CD4-positive, alpha-beta T cell treated with Interleukin-10 for 1 hour (primary cell): ENCODE data around the gene GABBR2.
"Not testable (repeated sequence)": the region's sequence is repeated elsewhere in the genome, so short reads cannot be mapped to it uniquely, and the experiment has no call there.

Experiments
- DNase-seq: peaks from one replicate; pipeline ENCODE4 v3.0.0-alpha.2; 2020

Gene GABBR2

DNA sequence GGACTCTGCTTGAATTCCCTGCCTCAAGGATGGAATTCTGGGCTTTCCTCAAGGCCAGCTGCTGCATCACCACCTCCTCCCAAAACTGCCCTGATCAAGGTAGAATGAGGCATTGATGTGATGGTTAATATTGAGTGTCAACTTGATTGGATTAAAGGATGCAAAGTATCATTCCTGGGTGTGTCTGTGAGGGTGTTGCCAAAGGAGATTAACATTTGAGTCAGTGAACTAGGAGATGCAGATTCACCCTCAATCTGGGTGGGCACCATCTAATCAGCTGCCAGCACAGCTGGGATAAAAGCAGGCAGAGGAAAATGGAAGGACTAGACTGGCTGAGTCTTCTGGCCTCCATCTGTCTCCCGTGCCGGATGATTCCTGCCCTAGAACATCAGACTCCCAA is 23.9 kb downstream of the GABBR2 start:
- DNase-seq, result not testable (repeated sequence)

DNA sequence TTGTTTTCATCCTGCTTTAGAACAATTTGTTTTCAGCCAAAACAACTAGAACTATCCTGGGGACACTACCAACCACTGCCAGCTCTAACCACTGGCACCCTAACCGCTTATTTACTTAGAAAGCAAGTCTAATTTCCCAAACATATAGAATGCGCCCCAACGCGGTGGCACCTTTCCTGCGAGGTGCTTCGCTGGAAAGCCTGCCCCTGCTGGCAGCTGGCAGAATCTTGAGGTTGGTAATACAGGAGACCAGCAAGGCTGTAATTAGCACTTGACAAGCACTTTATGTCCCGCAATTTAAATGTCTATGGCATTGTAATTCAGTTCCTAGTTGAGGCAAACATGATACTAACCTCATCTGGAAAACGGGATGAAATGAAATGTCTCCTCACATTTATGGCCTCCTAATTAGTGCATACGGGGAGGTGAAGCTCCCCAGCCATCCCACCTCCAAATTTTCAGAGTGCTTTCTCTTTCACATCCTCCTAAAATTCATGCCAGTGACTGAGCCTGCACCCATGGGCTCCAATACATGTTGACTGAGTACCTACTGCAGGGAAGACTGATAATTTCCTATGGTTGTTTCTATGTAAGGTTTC is 30.4 kb downstream of the GABBR2 start:
- no peak for DNase-seq

DNA sequence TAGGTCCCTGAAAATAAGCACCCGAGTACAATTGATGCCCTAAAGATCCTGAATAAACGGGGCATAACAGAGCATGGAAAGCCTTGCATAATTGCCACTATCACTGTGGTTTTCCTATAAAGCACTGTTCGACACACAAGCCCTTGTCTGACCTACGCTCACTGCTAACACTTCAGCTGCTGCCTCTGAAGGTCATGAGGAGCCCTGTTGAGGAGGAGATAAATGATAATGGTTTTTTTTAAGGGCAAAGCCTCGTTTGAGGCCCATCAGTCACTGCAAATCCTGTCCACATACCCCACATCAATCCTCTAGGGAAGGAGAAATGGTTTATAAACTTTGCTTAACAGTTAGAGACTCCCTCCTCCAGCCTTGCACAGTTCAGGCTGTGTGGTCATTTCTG is 35.1 kb downstream of the GABBR2 start:
- no peak for DNase-seq

DNA sequence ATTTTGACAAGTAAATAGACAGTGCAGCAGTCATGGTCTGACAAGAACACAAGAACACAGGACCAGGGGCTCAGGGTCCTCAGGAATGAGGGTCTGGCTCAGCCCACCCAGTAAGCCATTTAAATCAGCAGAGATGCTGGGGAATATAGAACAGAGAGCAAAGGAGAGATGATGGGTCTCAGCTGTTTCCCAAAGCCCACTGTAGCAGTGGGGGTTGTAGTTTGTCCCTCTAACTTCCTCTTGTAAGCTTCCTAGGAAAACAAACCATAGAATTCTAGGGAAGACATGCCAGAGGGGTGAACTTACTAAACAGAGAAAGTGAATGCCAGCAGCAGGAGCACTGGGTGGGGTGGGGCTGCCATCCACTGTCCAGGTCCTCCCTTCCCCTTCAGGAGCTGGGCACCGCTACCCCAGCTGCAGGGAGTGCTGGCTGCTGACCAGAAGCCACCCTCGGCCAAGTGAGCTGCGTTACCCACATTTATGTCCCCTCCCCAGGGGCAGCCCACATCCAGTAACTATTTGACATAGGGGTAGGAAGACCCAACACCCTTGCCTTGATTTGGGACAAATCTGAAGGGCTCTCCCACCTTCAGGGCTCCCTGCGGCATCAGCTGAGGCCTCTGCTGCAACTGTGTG is 41.6 kb downstream of the GABBR2 start:
- DNase-seq, result no peak

DNA sequence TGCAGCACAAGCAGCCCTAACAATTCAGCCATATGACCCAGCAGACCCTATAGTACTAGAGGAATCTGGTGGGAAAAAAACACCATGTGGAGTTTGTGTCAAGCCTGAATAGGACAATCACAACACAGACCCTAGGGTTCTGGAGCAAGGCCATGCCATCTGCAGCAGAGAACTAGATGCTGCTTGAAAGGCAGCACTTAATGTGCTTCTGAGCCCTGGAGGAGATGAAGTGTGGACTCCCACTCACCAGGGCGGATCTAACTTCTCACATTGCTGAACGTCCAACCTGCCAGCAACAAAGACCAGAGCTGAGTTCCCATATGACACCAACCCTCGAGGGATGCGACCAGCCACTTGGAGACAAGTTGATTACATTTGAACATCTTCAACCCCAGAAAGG is 43.2 kb downstream of the GABBR2 start:
- no peak for DNase-seq

DNA sequence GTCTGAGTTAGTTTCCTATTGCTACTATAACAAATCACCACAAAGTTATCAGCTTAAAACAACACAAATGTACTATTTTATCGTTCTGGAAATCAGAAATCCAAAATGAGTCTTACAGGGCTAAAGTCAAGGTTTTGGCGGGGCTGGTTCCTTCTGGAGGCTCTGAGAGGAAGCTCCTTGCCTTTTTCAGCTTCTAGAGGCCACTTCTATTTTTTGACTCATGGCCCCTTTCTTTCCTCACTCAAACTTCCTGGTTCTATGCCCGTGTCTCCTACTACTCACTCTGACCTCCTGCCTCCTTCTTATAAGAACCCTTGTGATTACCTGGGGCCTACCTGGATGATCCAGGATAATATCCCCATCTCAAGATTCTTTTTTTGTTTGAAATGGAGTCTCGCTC is 48.2 kb downstream of the GABBR2 start:
- no peak for DNase-seq

DNA sequence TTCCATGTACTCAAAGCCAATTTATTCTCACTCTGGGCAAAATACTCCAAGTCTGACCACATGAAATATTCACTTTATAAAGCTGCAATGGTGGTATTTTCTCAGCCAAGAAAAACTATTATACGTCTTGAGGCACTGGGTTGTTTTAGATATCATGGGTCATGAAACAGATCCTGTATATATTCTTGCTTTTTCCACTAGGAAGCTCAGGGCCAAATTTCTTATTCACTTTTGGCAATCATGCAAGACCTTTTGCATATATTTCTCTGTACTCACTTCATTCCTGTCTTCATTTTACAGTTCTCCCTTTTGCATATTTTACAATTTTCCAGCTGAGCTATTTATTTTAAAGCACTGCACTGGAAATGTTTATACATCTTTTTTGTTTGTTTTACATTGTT is 49.8 kb downstream of the GABBR2 start:
- no peak for DNase-seq

DNA sequence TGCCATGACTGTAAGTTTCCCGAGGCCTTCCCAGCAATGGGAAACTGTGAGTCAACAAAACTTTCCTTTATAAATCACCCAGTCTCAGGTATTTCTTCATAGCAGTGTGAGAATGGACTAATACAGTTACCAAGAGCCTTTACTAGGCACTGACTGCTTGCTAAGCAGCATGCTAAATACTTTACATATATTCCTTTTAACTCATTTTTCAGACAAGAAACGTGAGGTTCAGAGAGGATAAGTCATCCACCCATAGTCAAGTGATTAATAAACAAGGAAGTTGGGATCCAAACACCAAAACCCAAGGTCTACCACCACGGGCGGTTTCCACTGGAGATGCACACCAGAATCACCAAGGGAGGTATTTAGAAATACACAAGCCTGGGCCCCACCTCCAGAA is 50.8 kb downstream of the GABBR2 start:
- DNase-seq, result no peak

DNA sequence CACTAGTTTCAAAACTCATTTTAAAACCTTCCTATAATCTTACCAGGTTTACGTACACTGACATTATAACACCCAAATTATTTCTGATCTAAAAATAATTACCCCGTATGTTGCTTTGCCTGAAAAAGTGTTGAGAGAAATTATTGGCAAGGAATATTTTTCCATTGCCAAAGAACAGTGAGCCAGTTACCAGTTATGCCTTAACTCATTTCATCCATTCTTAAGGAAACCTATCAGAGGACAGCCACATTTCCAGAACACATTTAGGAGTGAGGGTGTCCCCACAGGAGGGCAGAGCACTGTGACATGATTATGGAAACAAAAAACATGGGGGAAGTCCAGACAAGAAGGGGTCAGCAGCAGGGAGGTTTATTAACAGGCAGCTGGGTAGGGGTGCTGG is 52.2 kb downstream of the GABBR2 start:
- no peak for DNase-seq

DNA sequence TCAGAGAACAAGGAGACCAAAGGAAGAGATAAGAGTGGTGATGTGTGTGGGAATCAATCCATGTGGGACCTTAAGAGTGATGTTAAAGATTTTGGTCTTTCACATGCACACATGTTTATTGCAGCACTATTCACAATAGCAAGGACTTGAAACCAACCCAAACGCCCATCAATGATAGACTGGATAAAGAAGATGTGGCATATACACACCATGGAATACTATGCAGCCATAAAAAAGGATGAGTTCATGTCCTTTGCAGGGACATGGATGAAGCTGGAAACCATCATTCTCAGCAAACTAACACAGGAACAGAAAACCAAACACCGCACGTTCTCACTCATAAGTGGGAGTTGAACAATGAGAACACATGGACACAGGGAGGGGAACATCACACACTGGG is 53.3 kb downstream of the GABBR2 start:
- DNase-seq, result not testable (repeated sequence)

DNA sequence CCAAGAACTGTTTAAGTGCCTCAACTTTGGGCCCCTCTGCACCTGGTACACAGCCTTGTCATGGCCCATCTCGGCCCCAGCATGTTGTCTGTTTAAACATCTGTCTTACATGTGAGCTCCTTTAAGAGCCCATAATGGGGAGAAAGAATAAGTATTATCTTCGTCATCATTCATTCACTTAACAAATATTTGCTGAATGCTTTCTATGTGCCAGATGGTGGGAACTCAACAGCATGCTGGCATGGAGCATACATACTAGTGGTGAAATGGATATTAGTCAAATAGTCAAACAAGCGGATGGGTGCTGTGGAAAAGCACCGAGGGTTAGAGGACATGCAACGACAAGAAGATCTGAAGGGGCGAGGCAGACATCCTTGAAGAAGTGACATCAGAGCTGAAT is 54.5 kb downstream of the GABBR2 start:
- no peak for DNase-seq

DNA sequence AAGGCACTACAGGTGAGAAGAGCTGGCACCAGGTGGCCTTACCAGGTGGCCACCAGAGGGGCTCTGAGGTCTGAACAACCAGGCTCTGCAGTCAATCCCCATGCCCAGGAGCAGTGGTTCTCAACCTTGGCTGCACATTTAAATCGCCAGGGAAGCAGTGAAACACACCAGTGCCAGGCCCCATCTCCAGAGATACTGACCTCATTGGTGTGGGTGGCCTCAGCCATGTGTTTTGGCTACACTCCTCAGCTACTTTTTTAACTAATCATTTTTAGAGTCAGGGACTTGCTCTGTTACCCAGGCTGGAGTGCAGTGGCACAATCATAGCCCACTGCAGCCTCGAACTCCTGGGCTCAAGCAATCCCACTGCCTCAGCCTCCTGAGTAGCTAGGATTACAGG is 56.0 kb downstream of the GABBR2 start:
- DNase-seq, result no peak

DNA sequence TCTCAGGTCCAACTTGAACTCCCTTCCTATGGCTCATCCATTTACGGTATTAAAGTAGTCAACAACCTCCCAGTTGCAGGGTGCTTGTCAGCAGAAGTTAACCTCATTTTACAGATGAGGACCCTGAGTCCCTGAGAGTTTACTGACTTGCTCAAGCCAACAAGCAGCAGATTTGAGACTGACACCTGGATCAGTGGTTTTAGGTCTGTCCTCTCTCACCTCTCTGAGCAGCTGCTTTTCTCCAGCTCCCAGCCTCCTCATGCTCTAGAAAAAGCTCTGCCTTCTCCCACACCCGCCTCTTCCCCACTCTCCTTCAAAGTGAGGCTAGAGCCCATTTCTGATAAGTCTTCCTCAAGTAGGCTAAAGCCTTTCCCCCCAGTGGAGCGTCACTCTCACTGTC is 56.4 kb downstream of the GABBR2 start:
- DNase-seq, result no peak

DNA sequence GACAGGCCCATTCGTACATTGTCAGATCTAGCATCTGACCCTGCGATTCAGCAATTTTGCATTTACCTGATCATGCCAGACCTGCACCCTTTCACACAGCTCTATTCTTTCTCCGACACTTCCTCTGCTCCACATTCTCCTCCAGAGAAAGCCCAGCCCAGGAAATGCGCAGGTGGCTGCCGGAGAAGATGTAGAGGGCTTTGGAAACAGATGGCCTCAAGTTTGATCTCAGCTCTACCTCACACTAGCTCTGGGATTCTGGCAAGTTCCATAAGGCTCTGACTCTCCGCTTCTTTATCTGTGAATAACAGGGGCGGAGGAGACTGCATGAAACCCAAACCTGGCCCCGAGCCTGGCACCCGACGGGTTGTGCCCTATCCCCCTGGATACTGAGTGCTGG is 61.5 kb downstream of the GABBR2 start:
- DNase-seq, result no peak

DNA sequence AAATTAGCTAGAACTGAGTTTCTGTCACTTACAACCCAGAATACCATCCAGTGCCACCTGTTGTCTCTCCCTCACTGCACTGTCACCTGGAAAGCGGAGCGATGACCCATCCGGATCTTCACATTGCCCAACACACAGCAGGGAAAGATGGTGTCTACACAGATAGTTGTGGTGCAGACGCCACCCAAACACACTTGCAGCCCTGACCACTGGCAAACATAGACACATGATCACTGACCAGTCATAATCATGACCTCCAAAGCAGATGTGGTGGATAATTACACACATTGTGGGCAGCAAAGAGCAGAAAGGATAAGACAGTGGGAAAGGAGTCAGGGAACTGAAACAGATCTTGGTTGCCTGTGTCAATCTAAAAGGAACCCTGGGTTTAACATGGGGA is 64.7 kb downstream of the GABBR2 start:
- no peak for DNase-seq

DNA sequence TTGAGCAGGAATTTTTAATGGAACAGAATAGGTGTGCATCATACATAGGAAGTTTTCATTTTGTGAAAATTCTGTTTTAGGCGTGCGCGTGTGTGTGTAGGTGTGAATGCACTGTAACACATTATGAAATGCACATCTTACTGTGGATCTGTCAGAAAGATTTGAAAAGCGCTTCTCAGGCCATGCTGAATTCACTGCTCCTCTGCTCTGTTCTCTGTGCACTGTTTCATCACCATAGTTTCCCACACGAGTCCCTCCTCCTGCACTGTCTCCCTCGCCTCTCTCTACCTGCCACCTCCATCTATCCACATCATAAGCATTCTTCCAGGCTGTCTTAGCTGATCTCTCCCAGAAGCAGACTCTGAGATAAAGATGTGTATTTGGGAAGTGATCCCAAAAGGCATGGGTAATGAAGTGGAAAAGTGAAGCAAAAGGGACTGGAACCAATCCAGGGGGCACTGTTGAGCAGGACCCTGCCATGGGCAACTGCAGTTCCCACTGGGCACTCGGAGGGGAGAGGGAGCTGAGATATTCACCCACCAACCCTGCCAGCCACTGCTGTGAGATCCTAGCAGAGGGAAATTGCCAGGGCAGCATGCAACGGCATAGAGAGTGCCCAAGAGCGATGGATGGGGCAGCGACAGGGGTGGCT is 65.9 kb downstream of the GABBR2 start:
- DNase-seq, result no peak

DNA sequence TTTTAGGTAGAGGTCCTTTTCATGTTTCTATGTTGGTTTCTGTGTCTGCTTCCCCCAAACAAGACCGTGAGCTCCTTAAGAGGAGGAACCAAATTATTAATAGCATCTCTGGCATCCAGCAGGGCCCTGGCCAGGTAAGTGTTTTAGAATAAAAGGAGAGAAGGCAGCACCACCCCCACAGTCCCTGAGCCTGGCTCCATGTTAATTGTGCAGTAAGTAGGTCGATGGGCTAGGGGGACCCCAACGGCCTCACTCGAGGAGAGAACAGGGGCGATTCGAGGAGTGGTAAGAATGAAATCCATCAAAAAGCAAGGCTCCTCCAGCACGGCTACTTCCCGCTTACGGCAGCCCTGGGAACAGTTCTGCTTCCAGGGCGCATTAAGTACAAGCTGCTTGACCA is 67.0 kb downstream of the GABBR2 start:
- no peak for DNase-seq

DNA sequence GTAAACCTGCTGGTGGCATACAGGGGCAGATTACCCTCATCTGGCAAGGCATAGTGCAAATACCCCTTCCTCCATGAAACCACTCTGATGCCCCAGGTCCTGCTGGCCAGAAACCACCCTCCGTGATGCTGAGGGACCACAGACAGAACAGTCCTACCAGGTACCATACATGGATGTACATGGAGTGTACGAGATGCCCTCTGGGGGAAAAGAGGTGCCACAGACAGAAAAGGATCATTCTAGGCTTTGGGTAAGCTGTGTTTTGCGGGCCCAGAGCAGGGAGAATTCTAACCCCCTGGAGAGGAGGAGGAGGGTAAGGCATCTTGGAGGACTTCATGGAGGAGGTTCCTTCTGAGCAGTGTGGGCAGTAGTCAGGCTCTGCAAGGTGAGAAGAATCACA is 68.3 kb downstream of the GABBR2 start:
- DNase-seq, result no peak

DNA sequence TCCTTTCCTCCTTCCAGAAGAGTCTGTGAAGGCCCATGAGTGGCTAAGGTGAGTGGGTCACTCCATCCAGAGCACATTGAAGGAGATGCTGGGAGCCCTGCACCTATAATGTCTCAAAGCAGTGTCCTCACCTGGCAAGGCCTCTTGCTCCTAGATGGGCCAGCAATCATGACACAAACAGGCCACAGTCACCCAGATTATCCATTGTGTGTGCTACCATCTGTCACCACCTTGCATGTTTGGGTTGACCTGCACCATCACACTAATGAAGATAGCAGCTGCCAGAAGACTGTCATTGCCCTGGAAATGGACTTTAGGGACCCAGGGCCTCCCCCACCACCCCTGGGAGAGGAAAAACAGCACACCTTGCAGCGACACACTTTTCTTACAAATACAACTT is 69.6 kb downstream of the GABBR2 start:
- DNase-seq, result no peak

DNA sequence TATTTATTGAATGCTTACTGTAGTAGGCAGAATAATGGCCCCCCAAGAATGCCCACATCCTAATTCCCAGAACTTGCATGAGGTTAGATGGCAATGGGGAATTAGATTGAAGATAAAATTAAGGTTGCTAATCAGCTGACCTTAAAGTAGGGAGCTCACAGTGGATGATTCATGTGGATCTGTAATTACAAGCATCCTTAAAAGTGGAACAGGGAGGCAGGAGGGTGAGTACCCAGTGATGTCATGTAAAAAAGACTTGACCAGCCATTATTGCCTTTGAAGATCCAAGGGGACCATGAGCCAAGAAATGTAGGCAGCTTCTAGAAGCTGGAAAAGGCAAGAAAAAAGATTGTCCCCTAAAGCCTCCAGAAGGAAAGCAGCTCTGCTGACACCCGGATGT is 71.4 kb downstream of the GABBR2 start:
- DNase-seq, result no peak

DNA sequence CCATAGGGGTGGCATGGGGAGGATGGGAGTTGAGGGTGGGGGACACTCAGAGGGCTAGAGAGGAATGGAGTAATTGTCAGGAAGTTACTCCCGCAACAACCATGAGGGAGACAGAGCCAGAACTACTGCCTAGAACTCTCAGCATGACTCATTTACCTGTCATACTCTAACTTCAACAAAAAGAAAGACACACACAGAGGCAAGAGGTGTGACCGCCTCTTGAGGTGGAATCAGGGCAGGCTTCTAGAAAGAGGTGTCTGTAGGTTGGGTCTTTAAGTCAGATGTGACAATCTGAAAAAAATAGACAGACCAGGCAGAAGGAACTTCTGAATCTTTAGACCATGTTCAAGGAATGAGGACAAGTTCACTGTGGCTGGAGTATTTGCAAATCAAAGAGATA is 73.4 kb downstream of the GABBR2 start:
- DNase-seq, result no peak

DNA sequence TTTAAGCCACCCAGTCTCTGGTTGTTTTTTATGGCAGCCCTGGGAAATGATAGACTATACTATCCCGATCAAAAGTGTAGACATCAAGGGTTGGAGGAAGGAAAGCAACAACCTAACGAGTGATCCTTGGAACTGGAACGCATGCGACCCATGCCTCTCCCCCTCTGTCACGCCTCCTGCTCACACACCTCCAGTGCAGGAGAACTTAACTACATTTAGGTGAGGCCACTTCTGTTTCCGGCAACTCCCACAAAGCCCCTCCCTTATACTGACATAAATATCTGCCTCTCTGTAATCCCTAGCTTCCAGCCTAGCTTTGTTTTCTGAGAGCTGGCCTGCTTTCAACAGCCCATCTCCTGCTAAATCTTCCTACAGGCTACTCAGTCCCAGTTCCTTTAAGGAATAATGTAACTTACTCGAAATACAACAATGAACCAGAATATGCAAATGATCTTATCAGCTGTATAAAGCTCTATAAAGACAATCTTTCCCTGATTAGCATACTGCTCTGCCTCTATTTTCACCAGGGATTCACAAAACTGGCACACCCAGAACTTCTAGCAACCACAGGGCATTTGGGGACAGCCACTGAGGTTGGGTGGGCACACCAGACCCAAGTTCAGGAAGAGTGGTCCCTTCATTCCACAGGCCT is 73.9 kb downstream of the GABBR2 start:
- no peak for DNase-seq

DNA sequence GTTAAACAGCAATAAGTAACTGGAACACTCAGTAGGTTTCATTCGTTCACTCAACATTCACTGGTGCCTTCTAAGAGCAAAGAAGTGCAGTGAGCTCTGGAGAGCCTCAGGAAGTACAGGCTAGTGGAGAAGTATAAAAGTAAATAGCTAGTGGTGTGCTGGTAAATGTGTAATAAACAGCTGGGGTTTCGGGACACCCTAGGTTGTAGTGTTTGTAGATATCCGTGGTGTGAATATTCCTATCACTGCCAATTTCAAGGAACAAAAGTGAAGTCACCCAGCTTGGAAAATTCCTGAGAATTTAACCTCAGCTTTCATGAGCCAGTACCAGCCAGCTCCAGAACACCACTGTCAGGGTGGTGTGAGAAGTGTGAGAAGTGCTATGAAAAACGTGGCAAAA is 75.9 kb downstream of the GABBR2 start:
- DNase-seq, result no peak

DNA sequence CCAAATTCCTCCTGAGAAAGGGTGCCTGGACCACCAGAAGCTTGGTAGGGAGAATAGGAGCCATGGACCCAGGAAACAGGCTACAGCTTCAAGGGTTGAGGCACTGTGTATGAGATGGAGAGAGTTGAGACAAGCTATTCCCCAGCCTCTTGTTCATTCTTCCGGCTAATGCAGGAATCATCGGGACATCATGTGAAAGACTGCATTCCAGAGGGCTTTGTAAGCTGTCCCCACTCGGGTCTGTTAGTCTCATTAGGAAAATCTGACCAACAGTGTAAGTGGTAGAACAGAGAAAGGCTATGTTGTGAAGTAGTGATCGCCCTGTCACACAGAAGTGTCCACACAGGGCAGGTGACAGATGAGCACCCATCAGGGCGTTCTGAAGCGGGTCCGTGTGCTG is 81.4 kb downstream of the GABBR2 start:
- DNase-seq, result no peak
